ENCODE measurements around the gene SPRY4. TPM values are rescaled to one million over a fixed set of nuclear protein-coding genes. Genes with fewer than 3 reads are reported as not detected.
A peak's percentile ranks its signal among the peaks of the same experiment; 100 is the strongest.

Gene SPRY4
- total and polyA plus RNA-seq, 2 experiments from 2014 or later, result 8.5 to 12.8 TPM

DNA sequence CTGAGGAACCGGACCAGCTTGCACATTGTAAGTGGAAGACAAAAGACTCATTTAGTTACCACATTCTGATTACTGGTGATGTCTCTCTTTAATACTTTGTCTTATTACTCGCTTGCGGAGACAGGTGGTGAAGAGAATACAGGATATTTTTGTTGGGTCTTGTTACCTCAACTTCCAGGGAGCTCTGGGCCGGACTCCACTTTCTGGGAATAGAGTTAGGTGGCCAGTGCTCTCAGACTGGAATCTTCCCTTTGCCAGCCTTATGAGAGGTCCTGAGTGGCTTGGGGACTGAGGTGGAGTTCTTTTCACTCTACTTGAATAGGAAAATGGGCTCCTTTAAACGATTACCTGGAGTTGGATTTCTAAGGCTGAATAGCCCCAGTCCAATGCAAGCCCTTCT lies 33.3 kb upstream of the SPRY4 start:
- Histone ChIP-seq H2AFZ (no peak overlapping the region), H3K9ac (no peak overlapping the region), H3K36me3 (ENCODE audit: low read depth) (no peaks in the 10 kb centered on the region), H3F3A (ENCODE audit: insufficient read depth) (peaks cover 27% of the 10 kb centered on the region), H3K79me2 (ENCODE audit: insufficient read depth) (no peaks in the 10 kb centered on the region), H3K9me3 (ENCODE audit: low read depth) (no peaks in the 10 kb centered on the region), H4K20me1 (ENCODE audit: insufficient read depth) (no peaks in the 10 kb centered on the region), H3K27ac (no peak overlapping the region), H3K4me3 (no peak overlapping the region), H3K4me2 (ENCODE audit: unreplicated experiment) (peak overlapping the region; percentile 89), H3K27me3 (replicated peaks; ENCODE audit: insufficient read depth) (no peaks in the 10 kb centered on the region), H3K9me2 (ENCODE audit: insufficient read depth) (no peaks in the 10 kb centered on the region), H3K4me1 (ENCODE audit: insufficient read depth) (peaks cover 18% of the 10 kb centered on the region)
- in situ Hi-C loops (cut with MboI), result no loop called here
- TF ChIP-seq EZH2 (IDR thresholded peaks at IDR 0.05; ENCODE audit: insufficient read depth, poor library complexity, severe bottlenecking), result no peak
- 97 to 99% methylated on average over 5 of the region's 5 CpGs for WGBS, 2 experiments (ENCODE audit: low coverage in 1 of 2, low lambda C conversion rate in 2 of 2, missing lambda C conversion rate in 2 of 2)
- no peak for DNase-seq

DNA sequence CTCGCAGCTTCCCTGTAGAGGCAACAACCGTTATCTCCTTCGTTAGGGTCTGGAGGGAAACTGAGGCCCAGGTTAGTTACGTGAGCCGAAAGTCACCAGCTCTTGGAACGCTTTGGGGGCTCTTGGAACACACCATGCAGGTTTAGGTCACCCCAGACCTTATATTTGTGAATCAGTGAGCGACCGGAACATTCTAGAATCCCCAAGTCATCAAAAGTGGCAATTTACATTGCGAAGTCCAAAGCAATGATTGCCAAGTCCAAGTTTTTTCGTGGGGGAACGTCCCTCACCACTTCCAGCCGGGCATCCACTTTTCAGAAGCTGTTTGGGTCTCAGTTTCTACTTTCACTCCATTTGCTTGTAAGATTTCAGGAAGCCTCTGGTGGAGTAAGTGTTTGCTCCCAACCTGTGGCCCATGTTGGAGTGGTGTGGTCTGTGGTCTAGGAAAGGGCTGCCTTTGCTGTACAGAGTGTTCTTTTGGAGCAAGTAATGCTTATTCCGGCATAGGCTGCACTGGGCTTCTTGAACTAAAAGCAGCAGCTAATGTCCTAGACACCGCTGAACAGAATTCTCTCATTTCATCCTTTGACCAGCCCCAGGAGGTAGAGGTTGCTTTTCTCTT lies 32.8 kb upstream of the SPRY4 start:
- H3K9ac ChIP-seq, result peak overlapping the region; percentile 96
- no peaks in the 10 kb centered on the region for H3K79me2 ChIP-seq (ENCODE audit: insufficient read depth)
- peak overlapping the region; percentile 77 for H2AFZ ChIP-seq
- H4K20me1 ChIP-seq (ENCODE audit: insufficient read depth), result no peaks in the 10 kb centered on the region
- TF ChIP-seq EZH2phosphoT487 (IDR thresholded peaks at IDR 0.05; ENCODE audit: insufficient read depth, low read depth), result no peak
- TF ChIP-seq EZH2 (IDR thresholded peaks at IDR 0.05; ENCODE audit: insufficient read depth, poor library complexity, severe bottlenecking), result no peak
- H3K4me3 ChIP-seq, result peak overlapping the region; percentile 87
- H3K36me3 ChIP-seq (ENCODE audit: low read depth), result no peaks in the 10 kb centered on the region
- H3K4me2 ChIP-seq (ENCODE audit: unreplicated experiment), result peak overlapping the region; percentile 89
- peaks cover 22% of the 10 kb centered on the region for H3F3A ChIP-seq (ENCODE audit: insufficient read depth)
- H3K9me3 ChIP-seq (ENCODE audit: low read depth), result no peaks in the 10 kb centered on the region
- in situ Hi-C loops (cut with MboI), result no loop called here
- peaks cover 12% of the 10 kb centered on the region for H3K4me1 ChIP-seq (ENCODE audit: insufficient read depth)
- H3K9me2 ChIP-seq (ENCODE audit: insufficient read depth), result no peaks in the 10 kb centered on the region
- DNase-seq, result peak; percentile 31
- peak overlapping the region; percentile 99 for H3K27ac ChIP-seq
- WGBS, 2 experiments (ENCODE audit: low coverage in 1 of 2, low lambda C conversion rate in 2 of 2, missing lambda C conversion rate in 2 of 2), result 14 to 20% methylated on average over 14 of the region's 14 CpGs
- no peaks in the 10 kb centered on the region for H3K27me3 ChIP-seq (replicated peaks; ENCODE audit: insufficient read depth)

DNA sequence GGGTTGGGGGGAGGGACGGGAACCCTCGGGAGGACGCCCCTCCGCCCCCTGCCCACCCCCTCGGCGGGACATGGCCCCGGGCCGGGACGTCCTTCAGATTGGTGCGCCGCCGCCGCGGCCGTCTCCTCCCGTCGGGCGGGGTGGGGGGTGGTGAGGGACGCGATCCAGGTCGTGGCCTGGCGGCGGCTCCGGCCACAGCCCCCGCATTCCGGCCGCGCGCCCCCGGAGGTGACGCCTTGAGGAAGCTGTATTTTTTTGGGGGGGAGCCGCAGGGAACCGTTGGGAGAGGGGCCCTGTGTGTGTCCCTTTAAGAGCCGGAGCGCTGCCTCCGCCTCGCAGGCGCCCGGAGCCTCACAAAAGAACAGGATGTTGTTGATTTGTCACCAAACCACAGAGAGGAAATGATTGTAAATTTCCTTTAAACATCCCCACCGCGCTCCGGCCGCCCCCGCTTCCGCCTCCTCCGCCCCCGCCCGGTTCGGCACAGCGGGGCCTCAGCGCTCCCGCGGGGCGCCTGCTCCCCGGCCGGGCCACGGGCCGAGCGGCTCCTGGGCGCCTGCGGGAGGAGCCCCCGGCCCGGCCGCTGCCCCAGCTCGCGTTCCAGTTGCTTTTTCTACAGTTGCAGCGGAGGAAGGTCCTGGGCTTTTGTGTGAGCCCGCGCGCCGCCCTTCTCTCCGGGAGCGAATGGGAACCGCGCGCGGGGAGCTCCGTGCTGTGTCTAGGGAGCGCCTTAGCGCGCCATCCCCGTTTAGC lies 32.1 kb upstream of the SPRY4 start:
- Histone ChIP-seq H3K27me3 (replicated peaks; ENCODE audit: insufficient read depth) (no peaks in the 10 kb centered on the region), H3K36me3 (ENCODE audit: low read depth) (no peaks in the 10 kb centered on the region), H3K27ac (peak overlapping the region; percentile 99), H3K9ac (peak overlapping the region; percentile 96), H3K4me1 (ENCODE audit: insufficient read depth) (peaks cover 8% of the 10 kb centered on the region), H3F3A (ENCODE audit: insufficient read depth) (peaks cover 18% of the 10 kb centered on the region), H3K9me2 (ENCODE audit: insufficient read depth) (no peaks in the 10 kb centered on the region), H2AFZ (peak overlapping the region; percentile 77), H3K4me2 (ENCODE audit: unreplicated experiment) (peak overlapping the region; percentile 89), H3K79me2 (ENCODE audit: insufficient read depth) (no peaks in the 10 kb centered on the region), H4K20me1 (ENCODE audit: insufficient read depth) (no peaks in the 10 kb centered on the region), H3K9me3 (ENCODE audit: low read depth) (no peaks in the 10 kb centered on the region), H3K4me3 (peak overlapping the region; percentile 87)
- WGBS, 2 experiments (ENCODE audit: low coverage in 1 of 2, low lambda C conversion rate in 2 of 2, missing lambda C conversion rate in 2 of 2), result 1 to 2% methylated on average over 61 to 64 of the region's 82 CpGs
- peak; percentile 95 for DNase-seq
- TF ChIP-seq EZH2 (IDR thresholded peaks at IDR 0.05; ENCODE audit: insufficient read depth, poor library complexity, severe bottlenecking) (no peak), EZH2phosphoT487 (IDR thresholded peaks at IDR 0.05; ENCODE audit: insufficient read depth, low read depth) (no peak)
- in situ Hi-C loops (cut with MboI), result no loop called here

DNA sequence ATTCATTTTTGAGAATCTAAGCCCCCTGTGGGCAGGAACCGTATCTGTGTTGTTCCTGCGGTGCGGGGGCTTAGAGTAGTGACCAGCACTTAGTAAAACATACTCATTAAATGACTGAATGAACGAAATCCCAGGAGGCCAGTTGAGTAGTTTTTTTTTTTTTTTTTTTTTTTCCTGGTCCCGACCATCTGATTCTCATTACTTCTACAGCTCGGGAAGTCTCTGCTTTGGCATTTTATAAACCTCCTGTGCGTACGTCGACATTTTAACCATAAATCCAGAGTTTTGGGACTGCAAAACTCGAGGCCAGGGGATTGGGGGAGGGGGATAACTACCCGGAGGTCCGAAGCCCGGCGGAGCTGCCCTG lies 31.5 kb upstream of the SPRY4 start:
- Histone ChIP-seq H3K27me3 (replicated peaks; ENCODE audit: insufficient read depth) (no peaks in the 10 kb centered on the region), H2AFZ (peak overlapping the region; percentile 77), H3K79me2 (ENCODE audit: insufficient read depth) (no peaks in the 10 kb centered on the region), H3K4me3 (peak overlapping the region; percentile 87), H3K9me2 (ENCODE audit: insufficient read depth) (no peaks in the 10 kb centered on the region), H3K4me2 (ENCODE audit: unreplicated experiment) (peak overlapping the region; percentile 89), H3K36me3 (ENCODE audit: low read depth) (no peaks in the 10 kb centered on the region), H3K9me3 (ENCODE audit: low read depth) (no peaks in the 10 kb centered on the region), H3K9ac (peak overlapping the region; percentile 96), H3K27ac (peak overlapping the region; percentile 99), H3F3A (ENCODE audit: insufficient read depth) (peaks cover 18% of the 10 kb centered on the region), H4K20me1 (ENCODE audit: insufficient read depth) (no peaks in the 10 kb centered on the region), H3K4me1 (ENCODE audit: insufficient read depth) (peaks cover 8% of the 10 kb centered on the region)
- WGBS, 2 experiments (ENCODE audit: low coverage in 1 of 2, low lambda C conversion rate in 2 of 2, missing lambda C conversion rate in 2 of 2), result 2% methylated on average over 10 to 14 of the region's 14 CpGs
- in situ Hi-C loops (cut with MboI), result no loop called here
- DNase-seq, result peak; percentile 92
- TF ChIP-seq EZH2phosphoT487 (IDR thresholded peaks at IDR 0.05; ENCODE audit: insufficient read depth, low read depth) (no peak), EZH2 (IDR thresholded peaks at IDR 0.05; ENCODE audit: insufficient read depth, poor library complexity, severe bottlenecking) (no peak)

All from GM23248 (cell line).